Measurements from ENCODE around the gene VRK3. TPM values are rescaled to one million over a fixed set of nuclear protein-coding genes. Genes with fewer than 3 reads are reported as not detected.
"Not testable (repeated sequence)": the region's sequence is repeated elsewhere in the genome, so short reads cannot be mapped to it uniquely, and the experiment has no call there.

Gene VRK3
- total and polyA plus RNA-seq, 12 donors = 15.1 to 34.9 (median 23.6) TPM

- ATAC-seq (no peak), DNase-seq (no peak)
- H3K4me3 ChIP-seq = no peak overlapping the region
- peaks cover 0 to 3% (median 0%) of the 10 kb centered on the region in 7 donors for H3K27me3 ChIP-seq
- no peak overlapping the region for H3K27ac ChIP-seq
- TF ChIP-seq CTCF (IDR thresholded peaks at IDR 0.05) = no peak
- 70 to 80% methylated on average over 4 of the region's 4 CpGs for WGBS, 2 donors
- H3K36me3 ChIP-seq = peaks cover 0 to under 1% (median 0%) of the 10 kb centered on the region in 9 donors
- intact Hi-C loops (cut with DNase I) = no loop called here
- peaks cover 0 to 15% (median 11%) of the 10 kb centered on the region in 9 donors for H3K4me1 ChIP-seq
- H3K9me3 ChIP-seq = peaks cover 0 to 19% (median 3%) of the 10 kb centered on the region in 11 donors
These were observed 27.9 kb upstream of the VRK3 start for GRCh38 chr19:50053119-50053518.

GRCh38 chr19:50051964-50052363 is 26.8 kb upstream of the VRK3 start:
- Histone ChIP-seq H3K27ac (no peak overlapping the region), H3K27me3 (peaks cover 0 to 3% (median 0%) of the 10 kb centered on the region in 7 donors), H3K36me3 (peaks cover 0 to 12% (median 2%) of the 10 kb centered on the region in 9 donors), H3K9me3 (peaks cover 0 to 22% (median 2%) of the 10 kb centered on the region in 11 donors), H3K4me1 (peaks cover 0 to 15% (median 11%) of the 10 kb centered on the region in 9 donors), H3K4me3 (no peak overlapping the region)
- WGBS, 2 donors = 66 to 83% methylated on average over 8 of the region's 8 CpGs
- no peak for ATAC-seq
- DNase-seq = no peak
- intact Hi-C loops (cut with DNase I) = no loop called here
- TF ChIP-seq CTCF (IDR thresholded peaks at IDR 0.05) = no peak

GRCh38 chr19:50051228-50051895 is 26.2 kb upstream of the VRK3 start:
- DNase-seq; H3K27me3 ChIP-seq; ATAC-seq; intact Hi-C loops (cut with DNase I): not testable (repeated sequence)
- Histone ChIP-seq H3K4me1 (peaks cover 0 to 15% (median 11%) of the 10 kb centered on the region in 9 donors), H3K36me3 (peaks cover 0 to 18% (median 8%) of the 10 kb centered on the region in 9 donors), H3K9me3 (peaks cover 0 to 28% (median 8%) of the 10 kb centered on the region in 11 donors), H3K27ac (peak overlapping the region in 2 of 10 donors; percentile 29 to 50), H3K4me3 (peak overlapping the region in 9 of 10 donors; percentile 32 to 65 (median 59))
- WGBS, 2 donors = 43 to 46% methylated on average over 16 of the region's 16 CpGs

GRCh38 chr19:50050406-50051227 is 25.4 kb upstream of the VRK3 start:
- DNase-seq (peak; percentile 82 to 84), ATAC-seq (peak; percentile 94 to 97 (median 95))
- Histone ChIP-seq H3K9me3 (peaks cover 0 to 36% (median 15%) of the 10 kb centered on the region in 11 donors), H3K27me3 (peaks cover 0 to 3% (median 0%) of the 10 kb centered on the region in 7 donors), H3K27ac (peak overlapping the region in 8 of 10 donors; percentile 24 to 70 (median 55)), H3K4me3 (peak overlapping the region; percentile 16 to 65 (median 58)), H3K4me1 (peaks cover 0 to 15% (median 11%) of the 10 kb centered on the region in 9 donors), H3K36me3 (peaks cover 0 to 26% (median 16%) of the 10 kb centered on the region in 9 donors)
- no peak for TF ChIP-seq CTCF (IDR thresholded peaks at IDR 0.05)
- intact Hi-C loops (cut with DNase I) = no loop called here
- WGBS, 2 donors = 1 to 2% methylated on average over 52 of the region's 52 CpGs
